ENCODE measurements around the gene EXTL2. TPM values are rescaled to one million over a fixed set of nuclear protein-coding genes. Genes with fewer than 3 reads are reported as not detected.
A peak's percentile ranks its signal among the peaks of the same experiment; 100 is the strongest.
"Not testable (repeated sequence)": the region's sequence is repeated elsewhere in the genome, so short reads cannot be mapped to it uniquely, and the experiment has no call there.

EXTL2 gene
- total RNA-seq, 2 donors from 2014 or later, result 40.6 to 47.5 TPM

- Mint-ChIP-seq H3K36me3 (ENCODE audit: low read depth) (peaks cover 15% of the 10 kb centered on the region), H3K27ac (no peak overlapping the region), H3K4me1 (peaks cover 41% of the 10 kb centered on the region), H3K27me3 (ENCODE audit: insufficient read depth) (peaks cover 4% of the 10 kb centered on the region), H3K9me3 (peaks cover 27% of the 10 kb centered on the region), H3K4me3 (no peak overlapping the region)
- Histone ChIP-seq H3K4me3 (ENCODE audit: low read length) (peak overlapping the region; percentile 32), H3K36me3 (ENCODE audit: control insufficient read depth, insufficient read depth, low read length) (no peaks in the 10 kb centered on the region), H3K9me3 (ENCODE audit: control insufficient read depth, low read length) (peaks cover 43% of the 10 kb centered on the region), H3K27ac (ENCODE audit: low read depth, low read length) (no peak overlapping the region), H3K27me3 (ENCODE audit: control insufficient read depth, insufficient read depth, low read length, poor library complexity, severe bottlenecking) (no peaks in the 10 kb centered on the region), H3K9ac (ENCODE audit: extremely low read depth, low read length, poor library complexity, severe bottlenecking) (no peak overlapping the region), H3K4me1 (ENCODE audit: control insufficient read depth, insufficient read depth, low read length) (peaks cover 17% of the 10 kb centered on the region)
- WGBS, 2 experiments (ENCODE audit: insufficient coverage in 1 of 2, insufficient read length in 1 of 2), result 99 to 100% methylated on average over 1 to 8 of the region's 9 CpGs
- no peak for DNase-seq
- TF ChIP-seq CTCF (conservative IDR thresholded peaks at IDR 0.05), result no peak
Measured at GRCh38 chr1:100835866-100836842, 58.5 kb downstream of the EXTL2 start.

- DNase-seq, result peak; percentile 67
- H3K4me1 Mint-ChIP-seq, result peaks cover 41% of the 10 kb centered on the region
- H3K36me3 ChIP-seq (ENCODE audit: control insufficient read depth, insufficient read depth, low read length), result no peaks in the 10 kb centered on the region
- H3K27me3 ChIP-seq (ENCODE audit: control insufficient read depth, insufficient read depth, low read length, poor library complexity, severe bottlenecking), result no peaks in the 10 kb centered on the region
- H3K36me3 Mint-ChIP-seq (ENCODE audit: low read depth), result peaks cover 6% of the 10 kb centered on the region
- no peak overlapping the region for H3K4me3 ChIP-seq (ENCODE audit: low read length)
- WGBS, 2 experiments (ENCODE audit: insufficient coverage in 1 of 2, insufficient read length in 1 of 2), result 65 to 92% methylated on average over 2 to 6 of the region's 6 CpGs
- peaks cover 17% of the 10 kb centered on the region for H3K4me1 ChIP-seq (ENCODE audit: control insufficient read depth, insufficient read depth, low read length)
- peaks cover 15% of the 10 kb centered on the region for H3K9me3 Mint-ChIP-seq
- H3K4me3 Mint-ChIP-seq, result no peak overlapping the region
- H3K9me3 ChIP-seq (ENCODE audit: control insufficient read depth, low read length), result peaks cover 32% of the 10 kb centered on the region
- H3K9ac ChIP-seq (ENCODE audit: extremely low read depth, low read length, poor library complexity, severe bottlenecking), result no peak overlapping the region
- no peak overlapping the region for H3K27ac ChIP-seq (ENCODE audit: low read depth, low read length)
- TF ChIP-seq CTCF (conservative IDR thresholded peaks at IDR 0.05), result peak; percentile 85
- H3K27ac Mint-ChIP-seq, result peak overlapping the region; percentile 77
- no peaks in the 10 kb centered on the region for H3K27me3 Mint-ChIP-seq (ENCODE audit: insufficient read depth)
Measured at GRCh38 chr1:100834777-100835660, 59.6 kb downstream of the EXTL2 start.

GRCh38 chr1:100832694-100833428 lies 61.8 kb downstream of the EXTL2 start:
- Mint-ChIP-seq H3K27me3 (ENCODE audit: insufficient read depth) (no peaks in the 10 kb centered on the region), H3K4me3 (no peak overlapping the region), H3K36me3 (ENCODE audit: low read depth) (peaks cover 2% of the 10 kb centered on the region), H3K4me1 (peaks cover 42% of the 10 kb centered on the region), H3K9me3 (peaks cover 5% of the 10 kb centered on the region), H3K27ac (peak overlapping the region; percentile 47)
- Histone ChIP-seq H3K9ac (ENCODE audit: extremely low read depth, low read length, poor library complexity, severe bottlenecking) (no peak overlapping the region), H3K27me3 (ENCODE audit: control insufficient read depth, insufficient read depth, low read length, poor library complexity, severe bottlenecking) (no peaks in the 10 kb centered on the region), H3K27ac (ENCODE audit: low read depth, low read length) (peak overlapping the region; percentile 57), H3K4me1 (ENCODE audit: control insufficient read depth, insufficient read depth, low read length) (peaks cover 17% of the 10 kb centered on the region), H3K36me3 (ENCODE audit: control insufficient read depth, insufficient read depth, low read length) (no peaks in the 10 kb centered on the region), H3K4me3 (ENCODE audit: low read length) (no peak overlapping the region), H3K9me3 (ENCODE audit: control insufficient read depth, low read length) (peaks cover 24% of the 10 kb centered on the region)
- DNase-seq, result no peak
- 81 to 91% methylated on average over 2 to 4 of the region's 6 CpGs for WGBS, 2 experiments (ENCODE audit: insufficient coverage in 1 of 2, insufficient read length in 1 of 2)
- no peak for TF ChIP-seq CTCF (conservative IDR thresholded peaks at IDR 0.05)

GRCh38 chr1:100825666-100826065 lies 69.0 kb downstream of the EXTL2 start:
- not testable (repeated sequence) for DNase-seq; H3K36me3 Mint-ChIP-seq (ENCODE audit: low read depth); H3K4me1 Mint-ChIP-seq; H3K27me3 ChIP-seq (ENCODE audit: control insufficient read depth, insufficient read depth, low read length, poor library complexity, severe bottlenecking); H3K4me3 ChIP-seq (ENCODE audit: low read length); H3K27me3 Mint-ChIP-seq (ENCODE audit: insufficient read depth); H3K9ac ChIP-seq (ENCODE audit: extremely low read depth, low read length, poor library complexity, severe bottlenecking); H3K27ac Mint-ChIP-seq; H3K27ac ChIP-seq (ENCODE audit: low read depth, low read length); H3K36me3 ChIP-seq (ENCODE audit: control insufficient read depth, insufficient read depth, low read length); H3K4me1 ChIP-seq (ENCODE audit: control insufficient read depth, insufficient read depth, low read length); H3K4me3 Mint-ChIP-seq
- peaks cover 45% of the 10 kb centered on the region for H3K9me3 Mint-ChIP-seq
- H3K9me3 ChIP-seq (ENCODE audit: control insufficient read depth, low read length), result peaks cover 32% of the 10 kb centered on the region
- 96 to 100% methylated on average over 1 to 2 of the region's 2 CpGs for WGBS, 2 experiments (ENCODE audit: insufficient coverage in 1 of 2, insufficient read length in 1 of 2)
